ENCODE results near the gene MCRIP2. TPM values are rescaled to one million over a fixed set of nuclear protein-coding genes. Genes with fewer than 3 reads are reported as not detected.

The MCRIP2 gene
- total RNA-seq, 1 experiment from 2014 or later = 69.6 TPM

DNA sequence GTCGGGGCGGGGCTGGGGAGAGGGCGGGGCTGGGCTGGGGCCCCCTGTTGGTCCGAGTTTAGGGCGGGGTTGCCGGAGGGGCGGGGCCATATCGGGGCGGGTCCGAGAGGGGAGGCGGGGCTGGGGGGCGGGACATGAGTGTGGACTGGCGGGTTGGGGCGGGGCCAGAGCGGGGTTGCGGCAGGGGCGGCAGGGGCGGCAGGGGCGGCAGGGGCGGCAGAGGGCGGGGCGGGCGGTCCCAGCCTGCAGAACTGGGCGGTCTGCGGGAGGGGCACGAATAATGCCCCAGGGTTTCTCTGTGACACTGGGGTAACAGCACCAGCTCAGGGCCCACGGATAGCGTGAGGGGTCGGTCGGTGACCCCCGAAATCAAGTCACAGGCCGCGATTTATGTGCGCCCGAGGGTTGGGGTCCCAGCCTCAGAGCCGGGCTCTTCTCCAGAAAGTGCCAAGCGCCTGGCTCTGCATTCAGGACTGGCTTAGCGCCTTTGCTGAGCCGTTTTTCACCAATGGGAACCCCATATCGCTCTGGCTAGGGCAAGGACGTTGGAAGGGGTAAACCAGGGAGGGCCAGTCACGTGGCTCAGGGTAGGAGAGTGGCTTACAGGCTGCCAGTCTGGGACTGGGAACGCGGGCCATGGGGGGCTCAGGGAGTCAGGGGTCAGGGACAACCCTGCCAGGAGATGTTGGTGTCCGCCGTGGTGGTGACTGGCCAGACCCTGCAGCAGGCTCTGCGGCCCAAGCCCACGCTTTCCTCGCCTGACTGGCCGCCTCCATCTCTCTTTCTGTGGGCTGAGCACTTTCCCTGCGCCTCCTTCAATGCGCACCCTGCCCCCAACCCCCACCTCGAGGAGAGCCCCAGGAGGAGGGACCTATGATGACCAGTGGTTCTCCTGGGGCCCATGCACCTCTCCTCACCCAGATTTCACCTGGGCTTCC is 4.3 kb upstream of the MCRIP2 start:
- Histone ChIP-seq H3K27ac (0 out of 2 replicates have a peak overlapping the region, but pooled peaks have one; percentile 80), H3K9me2 (ENCODE audit: insufficient read depth) (no peaks in the 10 kb centered on the region), H3K27me3 (ENCODE audit: insufficient read depth, low read depth) (no peaks in the 10 kb centered on the region), H3K9me3 (ENCODE audit: insufficient read depth, low read depth) (no peaks in the 10 kb centered on the region), H3K4me2 (peak overlapping the region; percentile 90), H3K4me3 (peak overlapping the region; percentile 80), H3K4me1 (replicated peaks; ENCODE audit: insufficient read depth) (peaks cover 11% of the 10 kb centered on the region; the same call in 1 of the 2 replicates), H2AFZ (peak overlapping the region; percentile 91), H3F3A (ENCODE audit: insufficient read depth, low read depth) (peaks cover 16% of the 10 kb centered on the region), H3K36me3 (ENCODE audit: low read depth) (no peaks in the 10 kb centered on the region), H4K20me1 (ENCODE audit: insufficient read depth) (no peaks in the 10 kb centered on the region), H3K79me2 (ENCODE audit: low read depth) (peaks cover 19% of the 10 kb centered on the region)
- BruUV-seq (replicated peaks) = no TSS peak
- ChIA-PET CTCF (interaction anchor here (0.5 to 0.9 kb wide), 2 partner anchors 44 to 45 kb away, joined by 3 to 4 read pairs; no protein-coding TSS in a partner anchor), POLR2A (ENCODE audit: unreplicated experiment) (interaction anchor here (0.6 to 0.7 kb wide), 4 partner anchors 44 to 854 kb away, joined by 4 to 17 read pairs (median 6); no protein-coding TSS in a partner anchor)
- TF ChIP-seq, protein P1, sequence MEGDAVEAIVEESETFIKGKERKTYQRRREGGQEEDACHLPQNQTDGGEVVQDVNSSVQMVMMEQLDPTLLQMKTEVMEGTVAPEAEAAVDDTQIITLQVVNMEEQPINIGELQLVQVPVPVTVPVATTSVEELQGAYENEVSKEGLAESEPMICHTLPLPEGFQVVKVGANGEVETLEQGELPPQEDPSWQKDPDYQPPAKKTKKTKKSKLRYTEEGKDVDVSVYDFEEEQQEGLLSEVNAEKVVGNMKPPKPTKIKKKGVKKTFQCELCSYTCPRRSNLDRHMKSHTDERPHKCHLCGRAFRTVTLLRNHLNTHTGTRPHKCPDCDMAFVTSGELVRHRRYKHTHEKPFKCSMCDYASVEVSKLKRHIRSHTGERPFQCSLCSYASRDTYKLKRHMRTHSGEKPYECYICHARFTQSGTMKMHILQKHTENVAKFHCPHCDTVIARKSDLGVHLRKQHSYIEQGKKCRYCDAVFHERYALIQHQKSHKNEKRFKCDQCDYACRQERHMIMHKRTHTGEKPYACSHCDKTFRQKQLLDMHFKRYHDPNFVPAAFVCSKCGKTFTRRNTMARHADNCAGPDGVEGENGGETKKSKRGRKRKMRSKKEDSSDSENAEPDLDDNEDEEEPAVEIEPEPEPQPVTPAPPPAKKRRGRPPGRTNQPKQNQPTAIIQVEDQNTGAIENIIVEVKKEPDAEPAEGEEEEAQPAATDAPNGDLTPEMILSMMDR (conservative IDR thresholded peaks at IDR 0.05) = no peak
- no peak for TF ChIP-seq EZH2 (IDR thresholded peaks at IDR 0.05; ENCODE audit: low read depth)
- DNase-seq = no peak
- intact Hi-C loops (cut with micrococcal nuclease; ENCODE audit: unreplicated experiment) = loop anchor here (2.0 kb wide), 1 partner anchor 45 kb away; no protein-coding TSS in a partner anchor

DNA sequence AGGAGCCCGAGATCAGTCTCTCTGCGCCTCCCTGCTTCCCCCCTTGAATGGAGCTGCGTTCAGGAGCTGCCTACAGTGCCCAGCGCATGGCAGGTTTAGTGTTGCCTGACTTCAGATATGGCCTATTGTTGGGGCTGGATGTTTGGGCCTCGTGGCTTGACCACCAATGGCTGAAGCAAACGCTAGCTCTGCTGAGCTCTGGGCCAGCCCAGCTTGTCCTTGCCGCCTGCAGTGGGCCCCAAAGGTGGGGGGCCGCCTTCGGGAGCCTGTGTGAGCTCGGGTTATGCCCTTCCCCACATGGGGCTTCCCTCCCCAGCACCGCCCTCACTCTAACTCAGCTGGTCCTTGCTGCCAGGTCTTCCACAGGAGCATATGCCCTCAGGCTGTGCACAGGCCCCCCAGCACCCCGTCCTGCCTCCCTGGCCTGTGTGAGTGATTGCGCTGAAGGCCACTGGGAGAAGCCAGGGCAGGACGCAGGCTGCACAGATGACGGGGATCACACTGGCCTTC is 3.5 kb upstream of the MCRIP2 start:
- BruUV-seq (replicated peaks) = no TSS peak
- CTCF ChIA-PET = interaction anchor here (0.5 kb wide), 1 partner anchor 46 kb away, joined by 3 read pairs; no protein-coding TSS in a partner anchor
- no peak overlapping the region for H2AFZ ChIP-seq

DNA sequence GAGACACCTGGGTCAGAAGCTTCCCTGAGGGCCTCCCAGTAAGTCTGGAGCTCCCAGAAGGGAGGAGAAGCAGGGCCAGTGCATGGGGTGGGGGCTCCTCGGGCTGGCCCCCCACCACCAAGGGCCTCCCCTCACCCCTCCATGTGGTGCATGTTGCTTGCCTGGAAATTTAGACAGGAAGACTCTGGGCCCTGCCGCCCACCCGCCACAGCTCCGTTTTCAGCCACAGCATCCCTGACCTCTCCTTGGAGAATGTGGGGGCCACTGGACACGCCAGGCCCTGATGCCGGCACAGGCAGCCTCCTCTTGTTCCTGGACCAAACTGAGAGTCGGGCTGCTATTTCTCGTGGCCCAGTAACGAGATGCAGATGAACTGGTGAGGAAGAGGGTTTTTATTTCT is 2.8 kb upstream of the MCRIP2 start:
- Histone ChIP-seq H3K27ac (no peak overlapping the region), H3F3A (ENCODE audit: insufficient read depth, low read depth) (peaks cover 16% of the 10 kb centered on the region), H3K4me3 (no peak overlapping the region), H3K27me3 (ENCODE audit: insufficient read depth, low read depth) (no peaks in the 10 kb centered on the region), H4K20me1 (ENCODE audit: insufficient read depth) (no peaks in the 10 kb centered on the region), H3K36me3 (ENCODE audit: low read depth) (no peaks in the 10 kb centered on the region), H3K4me1 (replicated peaks; ENCODE audit: insufficient read depth) (peaks cover 22% of the 10 kb centered on the region; the same call in 1 of the 2 replicates), H2AFZ (no peak overlapping the region), H3K9me2 (ENCODE audit: insufficient read depth) (no peaks in the 10 kb centered on the region), H3K4me2 (no peak overlapping the region), H3K79me2 (ENCODE audit: low read depth) (peaks cover 32% of the 10 kb centered on the region), H3K9me3 (ENCODE audit: insufficient read depth, low read depth) (no peaks in the 10 kb centered on the region)
- no peak for DNase-seq
- ChIA-PET CTCF (no interaction called here), POLR2A (ENCODE audit: unreplicated experiment) (no interaction called here)
- TF ChIP-seq, protein P1 (conservative IDR thresholded peaks at IDR 0.05) = no peak
- no peak for TF ChIP-seq EZH2 (IDR thresholded peaks at IDR 0.05; ENCODE audit: low read depth)
- no TSS peak for BruUV-seq (replicated peaks)
- intact Hi-C loops (cut with micrococcal nuclease; ENCODE audit: unreplicated experiment) = no loop called here

More for the DNA sequence above, 3.5 kb upstream of the MCRIP2 start:
- TF ChIP-seq, protein P1 (conservative IDR thresholded peaks at IDR 0.05) = no peak
- TF ChIP-seq EZH2 (IDR thresholded peaks at IDR 0.05; ENCODE audit: low read depth) = no peak
- Histone ChIP-seq H3K9me3 (ENCODE audit: insufficient read depth, low read depth) (no peaks in the 10 kb centered on the region), H3K79me2 (ENCODE audit: low read depth) (peaks cover 25% of the 10 kb centered on the region), H3K27ac (no peak overlapping the region), H3K9me2 (ENCODE audit: insufficient read depth) (no peaks in the 10 kb centered on the region), H3K4me1 (replicated peaks; ENCODE audit: insufficient read depth) (peaks cover 14% of the 10 kb centered on the region; the same call in 1 of the 2 replicates), H3K27me3 (ENCODE audit: insufficient read depth, low read depth) (no peaks in the 10 kb centered on the region), H3K4me2 (no peak overlapping the region), H3K36me3 (ENCODE audit: low read depth) (no peaks in the 10 kb centered on the region), H3F3A (ENCODE audit: insufficient read depth, low read depth) (peaks cover 16% of the 10 kb centered on the region), H3K4me3 (no peak overlapping the region), H4K20me1 (ENCODE audit: insufficient read depth) (no peaks in the 10 kb centered on the region)
- POLR2A ChIA-PET (ENCODE audit: unreplicated experiment) = interaction anchor here (0.7 kb wide), 1 partner anchor 44 kb away, joined by 4 read pairs; no protein-coding TSS in a partner anchor
- no peak for DNase-seq
- intact Hi-C loops (cut with micrococcal nuclease; ENCODE audit: unreplicated experiment) = no loop called here
